WTC11 (cell line): ENCODE measurements around the gene LRRC8C. TPM values are rescaled to one million over a fixed set of nuclear protein-coding genes. Genes with fewer than 3 reads are reported as not detected.

Experiments used
- ATAC-seq: fragments of 200-7000 bp; cut with Tn5 transposase; 2 replicates; pipeline ENCODE4 v1.10.0; 2021; ENCODE audit warnings: mild to moderate bottlenecking, moderate library complexity
- CTCF ChIA-PET: fragments of 300-600 bp; sonication (Branson Sonifier 250); formaldehyde crosslinking; loops from one replicate; lab custom pipeline; 2021; ENCODE audit warnings: antibody characterized with exemption; lab: Charles Lee
- POLR2A ChIA-PET: fragments of 350-600 bp; sonication (Branson Sonifier 250); formaldehyde crosslinking; loops from one replicate; lab custom pipeline; 2021; ENCODE audit warnings: antibody characterized with exemption; lab: Charles Lee
- DNase-seq: peaks from one replicate; pipeline ENCODE4 v3.0.0; 2021; ENCODE audit warnings: low spot score
- H3K27ac Mint-ChIP-seq: 2 replicates; pipeline ENCODE4 v1.8.0; 2021; ENCODE audit warnings: mixed read lengths
- H3K27me3 Mint-ChIP-seq: 2 replicates; pipeline ENCODE4 v1.8.0; 2021; ENCODE audit warnings: low read depth, mild to moderate bottlenecking, moderate library complexity, mixed read lengths
- H3K36me3 Mint-ChIP-seq: 2 replicates; pipeline ENCODE4 v1.8.0; 2021; ENCODE audit warnings: mixed read lengths
- H3K4me1 Mint-ChIP-seq: 2 replicates; pipeline ENCODE4 v1.8.0; 2022; ENCODE audit warnings: mixed read lengths
- H3K4me3 Mint-ChIP-seq: 2 replicates; pipeline ENCODE4 v1.8.0; 2021; ENCODE audit warnings: mild to moderate bottlenecking, moderate library complexity, mixed read lengths
- H3K9me3 Mint-ChIP-seq: 2 replicates; pipeline ENCODE4 v1.8.0; 2021; ENCODE audit warnings: mixed read lengths
- ATF1 ChIP-seq: sonication (generic); formaldehyde crosslinking; IDR thresholded peaks from 2 replicates; pipeline ENCODE4 v1.8.1; 2023; ENCODE audit warnings: mild to moderate bottlenecking, moderate library complexity, missing genetic modification reagents
- ATF6 ChIP-seq: sonication (generic); formaldehyde crosslinking; IDR thresholded peaks from 2 replicates; pipeline ENCODE4 v1.8.1; 2023; ENCODE audit warnings: mild to moderate bottlenecking, missing genetic modification reagents
- CREM ChIP-seq: sonication (generic); formaldehyde crosslinking; IDR thresholded peaks from 2 replicates; pipeline ENCODE4 v1.8.1; 2022; ENCODE audit warnings: mild to moderate bottlenecking, missing genetic modification reagents, moderate library complexity
- CTCF ChIP-seq: fragments of 200-600 bp; IDR thresholded peaks from 2 replicates; pipeline ENCODE4 v1.8.0; 2022; ENCODE audit warnings: antibody characterized with exemption
- ELF4 ChIP-seq: sonication (generic); formaldehyde crosslinking; IDR thresholded peaks from 2 replicates; pipeline ENCODE4 v1.8.1; 2022; ENCODE audit warnings: low read depth, mild to moderate bottlenecking, moderate library complexity, missing genetic modification reagents
- EMX1 ChIP-seq: fragments of 250-450 bp; sonication (Bioruptor Pico); IDR thresholded peaks from 2 replicates; pipeline ENCODE4 v1.8.0; 2021; ENCODE audit warnings: mild to moderate bottlenecking
- FOXK1 ChIP-seq: sonication (generic); formaldehyde crosslinking; IDR thresholded peaks from 2 replicates; pipeline ENCODE4 v1.8.0; 2022; ENCODE audit warnings: mild to moderate bottlenecking, moderate library complexity, missing genetic modification reagents
- MYBL2 ChIP-seq: sonication (generic); formaldehyde crosslinking; IDR thresholded peaks from 2 replicates; pipeline ENCODE4 v1.8.1; 2023; ENCODE audit warnings: mild to moderate bottlenecking, moderate library complexity, missing genetic modification reagents
- NR2C2 ChIP-seq: sonication (generic); formaldehyde crosslinking; IDR thresholded peaks from 2 replicates; pipeline ENCODE4 v1.8.0; 2022; ENCODE audit warnings: mild to moderate bottlenecking, missing genetic modification reagents
- RORB ChIP-seq: fragments of 250-450 bp; sonication (Bioruptor Pico); IDR thresholded peaks from 2 replicates; pipeline ENCODE4 v1.9.0; 2021; ENCODE audit warnings: mild to moderate bottlenecking
- SP1 ChIP-seq: sonication (generic); formaldehyde crosslinking; conservative IDR thresholded peaks from 2 replicates; pipeline ENCODE4 v1.8.1; 2022; ENCODE audit warnings: missing genetic modification reagents
- ZBTB21 ChIP-seq: sonication (generic); formaldehyde crosslinking; IDR thresholded peaks from 2 replicates; pipeline ENCODE4 v1.8.1; 2023; ENCODE audit warnings: mild to moderate bottlenecking, missing genetic modification reagents, borderline replicate concordance
- ZNF121 ChIP-seq: sonication (generic); formaldehyde crosslinking; IDR thresholded peaks from 2 replicates; pipeline ENCODE4 v1.8.0; 2023; ENCODE audit warnings: missing genetic modification reagents
- ZNF138 ChIP-seq: sonication (generic); formaldehyde crosslinking; conservative IDR thresholded peaks from 2 replicates; pipeline ENCODE4 v1.8.1; 2022; ENCODE audit warnings: mild to moderate bottlenecking, moderate library complexity, missing genetic modification reagents
- ZNF263 ChIP-seq: sonication (generic); formaldehyde crosslinking; IDR thresholded peaks from 2 replicates; pipeline ENCODE4 v1.8.1; 2022; ENCODE audit warnings: low read depth, mild to moderate bottlenecking, moderate library complexity, missing genetic modification reagents
- ZNF423 ChIP-seq: fragments of 250-450 bp; sonication (Bioruptor Pico); IDR thresholded peaks from 2 replicates; pipeline ENCODE4 v2.1.2; 2022; ENCODE audit warnings: mild to moderate bottlenecking, moderate library complexity
- ZSCAN18 ChIP-seq: fragments of 250-450 bp; sonication (Bioruptor Pico); IDR thresholded peaks from 2 replicates; pipeline ENCODE4 v2.1.2; 2022; ENCODE audit warnings: mild to moderate bottlenecking, moderate library complexity
- total RNA-seq: library from RNA; stranded (reverse); gene quantifications from 3 replicates; pipeline ENCODE4 v1.2.3, GENCODE V29; 2021
- TF ChIP-seq, protein P1 (sequence below): sonication (generic); formaldehyde crosslinking; IDR thresholded peaks from 2 replicates; pipeline ENCODE4 v1.8.0; 2022; ENCODE audit warnings: mild to moderate bottlenecking, missing genetic modification reagents
- TF ChIP-seq, protein P2 (sequence below): sonication (generic); formaldehyde crosslinking; IDR thresholded peaks from 2 replicates; pipeline ENCODE4 v1.8.0; 2022; ENCODE audit warnings: mild to moderate bottlenecking, missing genetic modification reagents
- TF ChIP-seq, protein P3 (sequence below): sonication (generic); formaldehyde crosslinking; IDR thresholded peaks from 2 replicates; pipeline ENCODE4 v1.8.1; 2023; ENCODE audit warnings: mild to moderate bottlenecking, missing genetic modification reagents, moderate library complexity

The LRRC8C gene
- total RNA-seq, 1 experiment from 2014 or later, result 1.8 TPM

GRCh38 chr1:89735479-89735878, 102.6 kb downstream of the LRRC8C start:
- ChIA-PET CTCF (no interaction called here), POLR2A (no interaction called here)
- ATAC-seq, result no peak
- H3K27me3 Mint-ChIP-seq, result no peaks in the 10 kb centered on the region; the same call in 1 of the 2 replicates
- H3K9me3 Mint-ChIP-seq, result no peaks in the 10 kb centered on the region
- H3K36me3 Mint-ChIP-seq, result no peaks in the 10 kb centered on the region
- H3K27ac Mint-ChIP-seq, result no peak overlapping the region
- H3K4me1 Mint-ChIP-seq, result peaks cover 14% of the 10 kb centered on the region
- no peak for TF ChIP-seq CREM
- TF ChIP-seq ZSCAN18, result no peak
- TF ChIP-seq ZNF423 (CRISPR knock-in tag), result no peak
- no peak for TF ChIP-seq ZBTB21 (CRISPR knock-in tag)
- TF ChIP-seq NR2C2 (CRISPR knock-in tag), result no peak
- TF ChIP-seq ZNF121 (CRISPR knock-in tag), result no peak
- TF ChIP-seq MYBL2 (CRISPR knock-in tag), result no peak
- no peak for TF ChIP-seq ATF1 (CRISPR knock-in tag)
- TF ChIP-seq RORB, result no peak
- no peak for TF ChIP-seq ZNF263 (CRISPR knock-in tag)
- TF ChIP-seq ATF6 (CRISPR knock-in tag), result no peak
- TF ChIP-seq, protein P1, sequence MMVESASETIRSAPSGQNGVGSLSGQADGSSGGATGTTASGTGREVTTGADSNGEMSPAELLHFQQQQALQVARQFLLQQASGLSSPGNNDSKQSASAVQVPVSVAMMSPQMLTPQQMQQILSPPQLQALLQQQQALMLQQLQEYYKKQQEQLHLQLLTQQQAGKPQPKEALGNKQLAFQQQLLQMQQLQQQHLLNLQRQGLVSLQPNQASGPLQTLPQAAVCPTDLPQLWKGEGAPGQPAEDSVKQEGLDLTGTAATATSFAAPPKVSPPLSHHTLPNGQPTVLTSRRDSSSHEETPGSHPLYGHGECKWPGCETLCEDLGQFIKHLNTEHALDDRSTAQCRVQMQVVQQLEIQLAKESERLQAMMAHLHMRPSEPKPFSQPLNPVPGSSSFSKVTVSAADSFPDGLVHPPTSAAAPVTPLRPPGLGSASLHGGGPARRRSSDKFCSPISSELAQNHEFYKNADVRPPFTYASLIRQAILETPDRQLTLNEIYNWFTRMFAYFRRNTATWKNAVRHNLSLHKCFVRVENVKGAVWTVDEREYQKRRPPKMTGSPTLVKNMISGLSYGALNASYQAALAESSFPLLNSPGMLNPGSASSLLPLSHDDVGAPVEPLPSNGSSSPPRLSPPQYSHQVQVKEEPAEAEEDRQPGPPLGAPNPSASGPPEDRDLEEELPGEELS, result no peak
- TF ChIP-seq EMX1 (CRISPR knock-in tag), result no peak
- no peak for TF ChIP-seq FOXK1 (CRISPR knock-in tag)
- TF ChIP-seq, protein P2, sequence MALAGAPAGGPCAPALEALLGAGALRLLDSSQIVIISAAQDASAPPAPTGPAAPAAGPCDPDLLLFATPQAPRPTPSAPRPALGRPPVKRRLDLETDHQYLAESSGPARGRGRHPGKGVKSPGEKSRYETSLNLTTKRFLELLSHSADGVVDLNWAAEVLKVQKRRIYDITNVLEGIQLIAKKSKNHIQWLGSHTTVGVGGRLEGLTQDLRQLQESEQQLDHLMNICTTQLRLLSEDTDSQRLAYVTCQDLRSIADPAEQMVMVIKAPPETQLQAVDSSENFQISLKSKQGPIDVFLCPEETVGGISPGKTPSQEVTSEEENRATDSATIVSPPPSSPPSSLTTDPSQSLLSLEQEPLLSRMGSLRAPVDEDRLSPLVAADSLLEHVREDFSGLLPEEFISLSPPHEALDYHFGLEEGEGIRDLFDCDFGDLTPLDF, result no peak
- no peak for TF ChIP-seq SP1
- no peak for TF ChIP-seq ELF4 (CRISPR knock-in tag)
- no peak for TF ChIP-seq ZNF138 (CRISPR knock-in tag)
- no peak for TF ChIP-seq CTCF
- TF ChIP-seq, protein P3, sequence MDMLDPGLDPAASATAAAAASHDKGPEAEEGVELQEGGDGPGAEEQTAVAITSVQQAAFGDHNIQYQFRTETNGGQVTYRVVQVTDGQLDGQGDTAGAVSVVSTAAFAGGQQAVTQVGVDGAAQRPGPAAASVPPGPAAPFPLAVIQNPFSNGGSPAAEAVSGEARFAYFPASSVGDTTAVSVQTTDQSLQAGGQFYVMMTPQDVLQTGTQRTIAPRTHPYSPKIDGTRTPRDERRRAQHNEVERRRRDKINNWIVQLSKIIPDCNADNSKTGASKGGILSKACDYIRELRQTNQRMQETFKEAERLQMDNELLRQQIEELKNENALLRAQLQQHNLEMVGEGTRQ (CRISPR knock-in tag), result no peak
- TF ChIP-seq, all 79 proteins: peak for 0
- no peak for DNase-seq
- no peak overlapping the region for H3K4me3 Mint-ChIP-seq
